HG03354 (cell line): Measurements from ENCODE around the gene PCCB.
A peak's percentile ranks its signal among the peaks of the same experiment; 100 is the strongest.
"Not testable (repeated sequence)": the region's sequence is repeated elsewhere in the genome, so short reads cannot be mapped to it uniquely, and the experiment has no call there.

Experiments used
- ATAC-seq: cut with Tn5 transposase; IDR thresholded peaks from one replicate; pipeline ENCODE4 v1.9.1; 2021; ENCODE audit warnings: mild to moderate bottlenecking; ENCODE audit not compliant: unreplicated experiment, poor library complexity, severe bottlenecking

The PCCB gene

DNA sequence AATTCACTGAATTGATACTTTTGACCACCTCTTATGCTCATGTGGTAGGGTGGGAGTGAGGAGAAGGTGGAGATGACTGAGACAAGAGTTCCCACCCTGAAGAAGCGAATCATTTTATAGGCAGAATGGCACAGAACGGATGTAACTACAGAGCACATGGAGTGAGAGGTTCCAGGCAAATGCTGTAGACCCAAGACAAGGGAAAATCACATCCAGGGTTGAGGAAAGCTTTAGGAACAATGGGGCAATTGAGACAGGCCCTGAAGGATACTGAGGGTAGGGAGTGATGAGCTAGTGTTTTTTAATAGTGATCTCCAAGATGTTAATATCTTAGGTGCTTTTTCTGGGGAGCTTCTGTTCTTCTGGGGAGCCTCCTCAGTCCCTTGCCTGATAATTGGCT lies 8.1 kb downstream of the PCCB start:
- ATAC-seq: no peak

- no peak for ATAC-seq
Measured at GRCh38 chr3:136261826-136262225, 11.7 kb downstream of the PCCB start.

DNA sequence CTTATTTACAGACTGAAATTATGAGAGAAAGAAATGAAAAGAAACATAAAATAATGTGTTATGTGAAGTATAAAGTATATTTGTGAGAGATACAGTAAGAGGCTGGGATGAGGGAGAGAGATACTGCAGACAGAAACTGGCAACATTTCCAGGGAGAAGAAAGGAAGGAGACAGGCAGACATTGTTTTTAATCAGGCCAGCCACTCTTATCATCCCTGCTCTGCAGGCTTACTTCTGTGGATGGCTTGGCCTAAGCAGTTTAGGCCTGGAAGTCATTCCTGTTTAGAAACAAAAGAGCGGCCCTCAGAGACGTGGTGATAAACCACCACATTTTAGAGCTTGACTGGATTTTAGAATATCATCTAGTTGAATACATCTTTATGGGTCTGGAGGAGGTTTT lies 12.4 kb downstream of the PCCB start:
- ATAC-seq: no peak

GRCh38 chr3:136263251-136263650 lies 13.1 kb downstream of the PCCB start:
- ATAC-seq: no peak

DNA sequence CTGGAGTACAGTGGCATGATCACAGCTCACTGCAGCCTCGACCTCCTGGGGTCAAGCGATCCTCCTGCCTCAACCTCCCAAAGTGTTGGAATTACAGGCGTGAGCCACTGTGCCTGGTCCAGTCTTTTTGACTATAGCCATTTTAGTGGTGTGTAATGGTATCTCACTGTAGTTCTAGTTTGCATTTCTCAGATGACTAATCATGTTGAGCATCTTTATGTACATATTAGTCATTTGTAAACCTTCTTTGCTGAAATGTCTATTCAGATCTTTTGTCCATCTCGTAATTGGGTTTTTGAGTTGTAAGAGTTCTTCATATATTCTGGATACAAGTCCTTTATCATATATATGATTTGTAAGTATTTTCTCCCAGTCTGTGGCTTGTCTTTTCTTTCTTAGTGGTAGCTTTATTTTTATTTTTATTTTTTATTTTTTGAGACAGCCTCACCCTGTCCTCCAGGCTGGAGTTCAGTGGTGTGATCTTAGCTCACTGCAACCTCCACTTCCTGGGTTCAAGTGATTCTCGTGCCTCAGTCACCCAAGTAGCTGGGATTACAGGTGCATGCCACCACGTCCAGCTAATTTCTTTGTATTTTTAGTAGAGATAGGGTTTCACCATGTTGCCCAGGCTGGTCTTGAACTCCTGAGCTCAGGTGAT lies 16.5 kb downstream of the PCCB start:
- peak; percentile 85 for ATAC-seq

DNA sequence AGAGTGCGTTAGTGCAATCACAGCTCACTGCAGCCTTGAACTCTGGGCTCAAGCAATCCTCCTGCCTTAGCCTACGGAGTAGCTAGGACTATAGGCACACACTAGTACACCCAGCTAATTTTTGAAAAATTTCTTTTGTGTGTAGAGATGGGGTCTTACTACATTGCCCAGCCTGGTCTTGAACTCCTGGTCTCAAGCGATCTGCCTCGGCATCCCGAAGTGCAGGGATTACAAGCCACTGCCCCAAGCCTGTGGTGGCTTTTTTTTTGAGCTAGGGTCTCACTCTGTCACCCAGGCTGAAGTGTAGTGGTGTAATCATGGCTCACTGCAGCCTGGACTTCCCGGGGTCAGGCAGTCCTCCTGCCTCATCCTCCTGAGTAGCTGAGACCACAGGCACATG lies 17.1 kb downstream of the PCCB start:
- ATAC-seq: no peak

DNA sequence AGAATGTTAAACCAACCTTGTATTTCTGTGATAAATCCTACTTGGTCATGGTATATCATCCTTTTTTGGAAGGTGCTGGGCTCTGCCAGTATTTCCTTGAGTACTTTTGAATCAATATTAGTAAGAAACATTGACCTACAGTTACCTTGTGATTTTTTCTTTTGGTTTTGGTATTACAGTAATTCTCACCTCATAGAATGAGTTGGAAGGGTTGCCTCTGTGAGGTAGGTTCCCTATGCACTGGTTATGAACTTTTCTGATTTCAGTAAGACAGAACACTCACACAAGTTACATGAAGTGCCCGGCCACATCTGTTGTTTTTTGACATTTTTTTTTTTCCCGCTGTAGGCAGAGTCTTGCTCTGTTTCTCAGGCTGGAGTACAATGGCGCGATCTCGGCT lies 20.0 kb downstream of the PCCB start:
- no peak for ATAC-seq

DNA sequence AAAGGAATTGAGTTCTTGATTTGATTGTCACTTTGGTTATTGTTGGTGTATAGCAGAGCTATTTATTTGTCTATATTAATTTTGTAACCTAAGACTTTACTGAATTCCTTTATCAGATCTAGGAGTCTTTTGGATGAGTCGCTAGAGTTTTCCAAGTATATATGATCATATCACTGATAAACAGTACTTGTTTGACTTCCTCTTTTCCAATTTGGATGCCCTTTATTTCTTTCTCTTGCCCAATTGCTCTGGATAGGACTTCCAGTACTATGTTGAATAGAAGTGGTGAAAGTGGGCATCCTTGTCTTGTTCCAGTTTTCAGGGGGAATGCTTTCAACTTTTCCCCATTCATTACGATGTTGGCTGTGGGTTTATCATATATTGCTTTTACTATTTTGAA lies 21.5 kb downstream of the PCCB start:
- not testable (repeated sequence) for ATAC-seq

DNA sequence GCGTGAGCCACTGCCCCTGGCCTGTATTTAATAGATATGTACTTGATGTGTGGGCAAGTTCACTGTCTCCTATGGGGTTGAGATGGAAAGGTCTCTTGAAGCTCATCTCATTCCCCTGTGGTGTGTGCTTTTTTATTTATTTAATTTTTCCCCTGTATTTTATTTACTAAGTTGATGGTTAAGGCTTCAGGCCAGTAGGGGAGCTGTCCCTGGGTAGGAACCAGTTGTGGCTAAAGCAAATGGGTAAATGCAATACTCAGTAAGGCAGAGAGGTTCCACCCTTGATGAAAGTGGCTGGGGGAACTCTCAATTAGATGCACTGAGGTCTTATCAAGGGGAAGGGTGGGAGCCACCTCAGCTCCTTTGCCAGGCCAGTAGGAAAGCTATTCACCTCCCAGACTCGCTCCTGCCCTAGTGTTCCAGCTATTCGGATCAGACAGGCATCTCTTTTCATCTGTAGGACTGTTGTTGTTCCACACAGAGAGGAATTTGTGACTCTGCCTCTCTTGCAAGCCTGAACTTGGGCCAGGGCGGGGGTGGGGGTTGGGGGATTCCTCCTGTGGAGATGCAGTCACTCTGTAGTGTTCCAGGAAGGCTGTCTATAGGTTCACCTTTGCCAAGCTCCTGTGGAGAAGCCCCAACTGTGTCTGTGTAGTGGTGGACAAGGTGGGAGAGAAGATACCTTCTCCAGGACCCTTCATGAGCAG lies 26.1 kb downstream of the PCCB start:
- no peak for ATAC-seq

DNA sequence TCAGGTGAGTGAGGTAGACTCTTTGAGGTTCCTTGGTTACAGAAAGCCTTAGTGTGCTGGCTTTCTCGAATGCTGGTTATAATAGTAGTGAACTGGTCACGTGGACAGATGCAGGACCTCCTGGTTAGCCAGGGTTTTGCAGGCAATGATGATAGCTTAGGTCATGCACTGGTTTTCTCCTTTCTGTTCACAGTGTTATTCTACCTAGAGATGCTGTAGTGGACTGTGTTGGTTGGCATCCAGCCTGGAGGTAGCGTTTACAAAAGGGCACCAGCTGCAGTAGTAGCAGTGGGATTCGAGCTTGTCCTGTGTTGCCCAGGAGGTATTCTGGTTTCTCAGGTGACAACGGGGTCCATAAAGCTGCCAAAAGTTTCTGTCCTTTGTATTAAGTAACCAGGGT lies 27.0 kb downstream of the PCCB start:
- no peak for ATAC-seq

DNA sequence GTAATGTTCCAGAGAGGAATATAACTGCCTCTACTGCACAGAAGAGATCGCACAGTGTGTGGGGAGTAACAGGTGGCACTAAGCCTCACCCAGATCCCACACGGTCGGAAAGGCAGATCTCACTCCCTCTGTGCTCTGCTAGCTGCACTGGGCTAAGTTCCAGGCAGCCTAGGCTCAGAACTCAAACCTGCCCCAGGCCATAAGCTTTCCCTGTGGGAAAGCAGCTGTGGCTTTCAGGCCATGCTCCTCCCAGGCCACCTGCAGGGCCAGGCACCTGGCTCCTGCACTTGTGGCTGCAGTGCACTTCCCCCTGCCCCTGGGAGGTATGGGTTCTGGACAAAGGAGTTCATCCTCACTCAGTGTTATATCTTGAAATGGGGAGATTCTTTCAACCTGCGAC lies 27.5 kb downstream of the PCCB start:
- no peak for ATAC-seq

GRCh38 chr3:136279092-136279491 lies 29.0 kb downstream of the PCCB start:
- no peak for ATAC-seq

DNA sequence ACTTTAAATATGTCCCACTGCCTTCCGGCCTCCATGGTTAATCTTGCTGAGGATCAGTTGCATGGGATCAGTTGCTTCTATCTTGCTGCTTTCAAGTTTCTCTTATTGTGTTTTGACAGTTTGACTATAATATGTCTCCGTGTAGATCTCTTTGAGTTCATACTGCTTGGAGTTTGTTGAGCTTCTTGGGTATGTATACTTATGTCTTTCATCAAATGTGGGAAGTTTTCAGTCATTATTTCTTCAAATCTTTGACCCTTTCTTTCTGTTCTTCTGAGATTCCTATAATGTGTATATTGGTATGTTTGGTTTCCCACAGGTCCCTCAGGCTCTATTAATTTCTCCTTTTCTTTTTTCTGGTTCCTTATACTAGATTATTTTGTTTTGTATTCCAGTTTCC lies 30.8 kb downstream of the PCCB start:
- no peak for ATAC-seq

DNA sequence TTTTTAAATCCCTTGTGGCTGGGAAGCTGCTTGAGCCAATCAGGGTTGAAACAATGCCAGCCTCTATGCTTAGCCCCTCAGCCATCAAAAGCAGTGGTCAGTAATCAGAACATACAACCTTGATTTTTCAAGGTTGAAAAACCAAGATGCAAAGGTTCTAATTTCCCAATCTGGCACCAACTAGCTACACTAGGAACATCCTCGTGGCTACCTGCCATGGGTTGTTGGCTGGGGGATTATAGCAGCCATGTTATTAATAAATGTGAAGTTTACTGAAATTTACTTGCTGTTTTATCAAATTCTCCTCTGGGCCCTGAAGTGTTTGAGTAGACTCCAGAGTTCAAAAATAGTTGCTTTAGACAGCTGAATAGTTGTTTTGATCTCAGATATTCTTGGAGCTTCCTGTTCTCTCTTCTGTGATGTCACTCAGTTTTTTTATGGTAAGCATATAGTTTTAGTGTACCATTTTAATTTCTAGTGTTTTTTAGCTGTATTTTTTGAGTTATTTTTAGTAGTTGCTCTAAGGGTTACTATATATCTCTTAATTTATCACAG lies 31.9 kb downstream of the PCCB start:
- ATAC-seq: no peak

GRCh38 chr3:136283627-136284026 lies 33.5 kb downstream of the PCCB start:
- no peak for ATAC-seq

- ATAC-seq: no peak
Measured at GRCh38 chr3:136291302-136291701, 41.2 kb downstream of the PCCB start.

DNA sequence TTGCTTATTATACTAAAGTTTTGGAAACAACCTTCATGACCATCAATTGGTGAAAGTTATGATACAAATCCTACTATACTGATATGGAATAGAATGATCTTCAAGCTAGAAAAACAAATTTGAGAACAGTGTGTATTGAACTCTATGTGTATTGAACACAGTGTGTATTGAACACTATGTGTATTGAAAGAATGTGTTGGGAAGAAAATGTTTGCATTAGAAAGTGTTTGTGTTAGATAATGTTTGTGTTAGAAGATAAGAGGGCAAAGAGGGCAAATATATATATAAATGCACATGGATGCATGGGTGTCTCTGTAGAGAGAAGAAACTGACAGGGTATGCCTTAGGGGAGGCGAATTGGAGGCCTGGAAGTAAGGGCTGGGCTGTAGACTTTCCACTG lies 42.4 kb downstream of the PCCB start:
- no peak for ATAC-seq

- ATAC-seq: no peak
Measured at GRCh38 chr3:136293279-136293678, 43.1 kb downstream of the PCCB start.

- no peak for ATAC-seq
Measured at GRCh38 chr3:136294176-136294575, 44.0 kb downstream of the PCCB start.

DNA sequence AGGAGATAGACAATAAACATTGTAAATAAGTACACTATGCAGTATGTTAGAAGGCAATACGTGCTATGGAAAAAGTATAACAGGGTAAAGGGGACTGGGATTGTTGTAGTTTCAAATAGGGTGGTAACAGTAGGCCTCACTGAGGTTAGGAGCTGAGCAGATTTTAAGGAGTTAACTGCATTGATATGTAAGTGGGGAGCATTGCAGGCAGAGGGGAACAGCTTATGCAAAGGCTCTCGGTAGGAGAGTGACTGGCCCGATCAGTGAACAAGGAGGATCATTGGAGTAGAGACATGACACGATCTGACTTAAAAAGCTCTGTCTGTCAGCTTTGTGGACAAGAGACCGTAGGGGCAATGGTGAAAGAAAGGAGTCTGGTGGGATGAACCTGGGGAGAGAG lies 46.8 kb downstream of the PCCB start:
- ATAC-seq: no peak

- no peak for ATAC-seq
Measured at GRCh38 chr3:136297826-136298225, 47.7 kb downstream of the PCCB start.
